ENCODE data around the gene SLC23A2.

The SLC23A2 gene

GRCh38 chr20:4962241-4962855 lies 39.0 kb downstream of the SLC23A2 start:
- no peak for DNase-seq

GRCh38 chr20:4961746-4962145 lies 39.6 kb downstream of the SLC23A2 start:
- DNase-seq: no peak

- DNase-seq: no peak
Observed at GRCh38 chr20:4959592-4959991, 41.7 kb downstream of the SLC23A2 start.

GRCh38 chr20:4957939-4958362 lies 43.4 kb downstream of the SLC23A2 start:
- DNase-seq: no peak

GRCh38 chr20:4957187-4957586 lies 44.1 kb downstream of the SLC23A2 start:
- no peak for DNase-seq

- no peak for DNase-seq
Observed at GRCh38 chr20:4956200-4956810, 45.0 kb downstream of the SLC23A2 start.

GRCh38 chr20:4953881-4954280 lies 47.4 kb downstream of the SLC23A2 start:
- no peak for DNase-seq

- DNase-seq: no peak
Observed at GRCh38 chr20:4952229-4952628, 49.1 kb downstream of the SLC23A2 start.

- DNase-seq: peak; percentile 72
Observed at GRCh38 chr20:4951299-4951698, 50.0 kb downstream of the SLC23A2 start.

GRCh38 chr20:4950841-4951240 lies 50.5 kb downstream of the SLC23A2 start:
- DNase-seq: no peak

- DNase-seq: no peak
Observed at GRCh38 chr20:4950437-4950836, 50.9 kb downstream of the SLC23A2 start.

- no peak for DNase-seq
Observed at GRCh38 chr20:4949833-4950178, 51.5 kb downstream of the SLC23A2 start.

GRCh38 chr20:4947817-4948559 lies 53.3 kb downstream of the SLC23A2 start:
- no peak for DNase-seq

- no peak for DNase-seq
Observed at GRCh38 chr20:4946986-4947385, 54.3 kb downstream of the SLC23A2 start.

GRCh38 chr20:4946585-4946984 lies 54.7 kb downstream of the SLC23A2 start:
- DNase-seq: no peak

- DNase-seq: no peak
Observed at GRCh38 chr20:4944518-4945313, 56.6 kb downstream of the SLC23A2 start.

- no peak for DNase-seq
Observed at GRCh38 chr20:4942331-4942730, 59.0 kb downstream of the SLC23A2 start.

- DNase-seq: no peak
Observed at GRCh38 chr20:4937407-4938319, 63.6 kb downstream of the SLC23A2 start.

GRCh38 chr20:4936851-4937406 lies 64.4 kb downstream of the SLC23A2 start:
- no peak for DNase-seq

GRCh38 chr20:4936392-4936850 lies 64.9 kb downstream of the SLC23A2 start:
- no peak for DNase-seq

GRCh38 chr20:4932061-4932460 lies 69.2 kb downstream of the SLC23A2 start:
- no peak for DNase-seq
